Sigmoid colon (tissue), 4 donors: ENCODE results near the gene ORC6.

ENCODE experiments used
- POLR2AphosphoS5 ChIP-seq, 4 donors: sonication (generic); formaldehyde crosslinking; IDR thresholded peaks; one replicate each; pipeline ENCODE4 v1.6.1; 2017; ENCODE audit warnings: antibody characterized with exemption in 4 of 4
- TF ChIP-seq, protein P1 (sequence below), 4 experiments: fragments of 450-650 bp in 3 of 4; fragments of 200-600 bp in 1 of 4; IDR thresholded peaks; one replicate each; pipeline ENCODE4 v1.5.1; 2016 to 2019; ENCODE audit warnings: antibody characterized with exemption in 4 of 4, mild to moderate bottlenecking in 3 of 4, moderate library complexity in 2 of 4

DNA sequence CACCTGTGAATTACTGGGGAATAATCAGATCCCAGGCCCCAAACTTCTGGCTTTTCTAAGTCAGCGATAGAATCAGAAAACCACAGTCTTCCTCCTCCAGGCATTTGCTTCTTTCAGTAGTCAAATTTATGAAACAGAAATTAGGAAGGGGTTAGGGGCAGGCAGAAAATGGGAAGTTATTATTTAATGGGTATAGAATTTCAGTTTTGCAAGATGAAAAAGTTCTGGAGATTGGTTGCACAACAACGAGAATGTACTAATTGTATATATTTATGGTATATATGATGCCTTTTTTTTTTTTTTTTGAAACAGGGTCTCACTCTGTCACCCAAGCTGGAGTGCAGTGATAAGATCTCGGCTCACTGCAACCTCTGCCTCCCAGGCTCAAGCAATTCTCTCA, 23.5 kb downstream of the ORC6 start:
- TF ChIP-seq, protein P1, sequence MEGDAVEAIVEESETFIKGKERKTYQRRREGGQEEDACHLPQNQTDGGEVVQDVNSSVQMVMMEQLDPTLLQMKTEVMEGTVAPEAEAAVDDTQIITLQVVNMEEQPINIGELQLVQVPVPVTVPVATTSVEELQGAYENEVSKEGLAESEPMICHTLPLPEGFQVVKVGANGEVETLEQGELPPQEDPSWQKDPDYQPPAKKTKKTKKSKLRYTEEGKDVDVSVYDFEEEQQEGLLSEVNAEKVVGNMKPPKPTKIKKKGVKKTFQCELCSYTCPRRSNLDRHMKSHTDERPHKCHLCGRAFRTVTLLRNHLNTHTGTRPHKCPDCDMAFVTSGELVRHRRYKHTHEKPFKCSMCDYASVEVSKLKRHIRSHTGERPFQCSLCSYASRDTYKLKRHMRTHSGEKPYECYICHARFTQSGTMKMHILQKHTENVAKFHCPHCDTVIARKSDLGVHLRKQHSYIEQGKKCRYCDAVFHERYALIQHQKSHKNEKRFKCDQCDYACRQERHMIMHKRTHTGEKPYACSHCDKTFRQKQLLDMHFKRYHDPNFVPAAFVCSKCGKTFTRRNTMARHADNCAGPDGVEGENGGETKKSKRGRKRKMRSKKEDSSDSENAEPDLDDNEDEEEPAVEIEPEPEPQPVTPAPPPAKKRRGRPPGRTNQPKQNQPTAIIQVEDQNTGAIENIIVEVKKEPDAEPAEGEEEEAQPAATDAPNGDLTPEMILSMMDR (IDR thresholded peaks at IDR 0.05) = no peak
- TF ChIP-seq POLR2AphosphoS5 (IDR thresholded peaks at IDR 0.05) = no peak
